ENCODE results near the gene WDPCP.

DNA sequence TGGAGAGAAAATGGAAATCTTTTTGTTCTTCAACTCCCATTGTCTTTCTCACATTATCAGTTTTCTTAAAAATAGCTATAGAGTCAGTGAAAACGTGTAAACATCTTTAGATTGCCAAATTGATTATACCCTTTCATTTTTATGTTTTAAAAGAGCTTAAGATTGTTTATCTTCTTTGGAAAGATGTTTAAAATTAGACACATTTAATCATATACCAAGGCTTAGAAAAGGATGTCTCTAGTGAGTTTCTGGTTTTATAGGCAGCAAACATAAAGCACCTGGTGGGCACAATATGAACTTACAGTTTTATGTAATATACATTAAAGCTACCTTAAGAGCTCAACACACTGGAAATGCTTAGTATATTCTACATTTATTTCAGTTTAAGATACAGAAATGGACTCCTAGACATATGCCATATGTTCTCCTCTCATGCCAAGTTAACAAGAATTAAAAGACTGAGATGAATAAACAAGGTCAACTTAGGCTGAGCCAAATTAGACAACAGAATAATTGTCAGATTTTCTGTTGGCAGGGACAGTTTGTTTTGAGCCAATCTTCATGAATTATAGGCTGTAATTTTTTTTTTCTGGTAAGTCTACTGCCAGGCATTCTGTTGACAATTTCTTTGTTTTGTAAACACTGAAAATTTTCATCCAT, 425.0 kb downstream of the WDPCP start:
- TF ChIP-seq NBN (IDR thresholded peaks at IDR 0.05) (no peak), RFX5 (IDR thresholded peaks at IDR 0.05; ENCODE audit: low read depth, low read length) (no peak), POLR2A (IDR thresholded peaks at IDR 0.05; ENCODE audit: low read depth, low read length) (no peak), CHD2 (IDR thresholded peaks at IDR 0.05; ENCODE audit: borderline replicate concordance, low read depth, low read length) (no peak), CHD1 (IDR thresholded peaks at IDR 0.05; ENCODE audit: low read depth, low read length) (no peak), JUNB (IDR thresholded peaks at IDR 0.05) (no peak), MYB (IDR thresholded peaks at IDR 0.05; ENCODE audit: borderline replicate concordance, low read depth, low read length) (no peak)
- TF ChIP-seq, protein P1, sequence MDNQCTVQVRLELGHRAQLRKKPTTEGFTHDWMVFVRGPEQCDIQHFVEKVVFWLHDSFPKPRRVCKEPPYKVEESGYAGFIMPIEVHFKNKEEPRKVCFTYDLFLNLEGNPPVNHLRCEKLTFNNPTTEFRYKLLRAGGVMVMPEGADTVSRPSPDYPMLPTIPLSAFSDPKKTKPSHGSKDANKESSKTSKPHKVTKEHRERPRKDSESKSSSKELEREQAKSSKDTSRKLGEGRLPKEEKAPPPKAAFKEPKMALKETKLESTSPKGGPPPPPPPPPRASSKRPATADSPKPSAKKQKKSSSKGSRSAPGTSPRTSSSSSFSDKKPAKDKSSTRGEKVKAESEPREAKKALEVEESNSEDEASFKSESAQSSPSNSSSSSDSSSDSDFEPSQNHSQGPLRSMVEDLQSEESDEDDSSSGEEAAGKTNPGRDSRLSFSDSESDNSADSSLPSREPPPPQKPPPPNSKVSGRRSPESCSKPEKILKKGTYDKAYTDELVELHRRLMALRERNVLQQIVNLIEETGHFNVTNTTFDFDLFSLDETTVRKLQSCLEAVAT (IDR thresholded peaks at IDR 0.05): no peak
- TF ChIP-seq, protein P2, sequence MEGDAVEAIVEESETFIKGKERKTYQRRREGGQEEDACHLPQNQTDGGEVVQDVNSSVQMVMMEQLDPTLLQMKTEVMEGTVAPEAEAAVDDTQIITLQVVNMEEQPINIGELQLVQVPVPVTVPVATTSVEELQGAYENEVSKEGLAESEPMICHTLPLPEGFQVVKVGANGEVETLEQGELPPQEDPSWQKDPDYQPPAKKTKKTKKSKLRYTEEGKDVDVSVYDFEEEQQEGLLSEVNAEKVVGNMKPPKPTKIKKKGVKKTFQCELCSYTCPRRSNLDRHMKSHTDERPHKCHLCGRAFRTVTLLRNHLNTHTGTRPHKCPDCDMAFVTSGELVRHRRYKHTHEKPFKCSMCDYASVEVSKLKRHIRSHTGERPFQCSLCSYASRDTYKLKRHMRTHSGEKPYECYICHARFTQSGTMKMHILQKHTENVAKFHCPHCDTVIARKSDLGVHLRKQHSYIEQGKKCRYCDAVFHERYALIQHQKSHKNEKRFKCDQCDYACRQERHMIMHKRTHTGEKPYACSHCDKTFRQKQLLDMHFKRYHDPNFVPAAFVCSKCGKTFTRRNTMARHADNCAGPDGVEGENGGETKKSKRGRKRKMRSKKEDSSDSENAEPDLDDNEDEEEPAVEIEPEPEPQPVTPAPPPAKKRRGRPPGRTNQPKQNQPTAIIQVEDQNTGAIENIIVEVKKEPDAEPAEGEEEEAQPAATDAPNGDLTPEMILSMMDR (IDR thresholded peaks at IDR 0.05 in 2 of 3, conservative IDR thresholded peaks at IDR 0.05 in 1 of 3; ENCODE audit: control insufficient read depth in 2 of 3, extremely low read depth in 1 of 3, insufficient read depth in 1 of 3, low read depth in 3 of 3, low read length in 3 of 3): no peak
- TF ChIP-seq, protein P3, sequence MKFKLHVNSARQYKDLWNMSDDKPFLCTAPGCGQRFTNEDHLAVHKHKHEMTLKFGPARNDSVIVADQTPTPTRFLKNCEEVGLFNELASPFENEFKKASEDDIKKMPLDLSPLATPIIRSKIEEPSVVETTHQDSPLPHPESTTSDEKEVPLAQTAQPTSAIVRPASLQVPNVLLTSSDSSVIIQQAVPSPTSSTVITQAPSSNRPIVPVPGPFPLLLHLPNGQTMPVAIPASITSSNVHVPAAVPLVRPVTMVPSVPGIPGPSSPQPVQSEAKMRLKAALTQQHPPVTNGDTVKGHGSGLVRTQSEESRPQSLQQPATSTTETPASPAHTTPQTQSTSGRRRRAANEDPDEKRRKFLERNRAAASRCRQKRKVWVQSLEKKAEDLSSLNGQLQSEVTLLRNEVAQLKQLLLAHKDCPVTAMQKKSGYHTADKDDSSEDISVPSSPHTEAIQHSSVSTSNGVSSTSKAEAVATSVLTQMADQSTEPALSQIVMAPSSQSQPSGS (IDR thresholded peaks at IDR 0.05; ENCODE audit: low read length): no peak
- TF ChIP-seq, protein P4, sequence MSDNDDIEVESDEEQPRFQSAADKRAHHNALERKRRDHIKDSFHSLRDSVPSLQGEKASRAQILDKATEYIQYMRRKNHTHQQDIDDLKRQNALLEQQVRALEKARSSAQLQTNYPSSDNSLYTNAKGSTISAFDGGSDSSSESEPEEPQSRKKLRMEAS (IDR thresholded peaks at IDR 0.05; ENCODE audit: low read depth, low read length): no peak
- TF ChIP-seq, protein P5, sequence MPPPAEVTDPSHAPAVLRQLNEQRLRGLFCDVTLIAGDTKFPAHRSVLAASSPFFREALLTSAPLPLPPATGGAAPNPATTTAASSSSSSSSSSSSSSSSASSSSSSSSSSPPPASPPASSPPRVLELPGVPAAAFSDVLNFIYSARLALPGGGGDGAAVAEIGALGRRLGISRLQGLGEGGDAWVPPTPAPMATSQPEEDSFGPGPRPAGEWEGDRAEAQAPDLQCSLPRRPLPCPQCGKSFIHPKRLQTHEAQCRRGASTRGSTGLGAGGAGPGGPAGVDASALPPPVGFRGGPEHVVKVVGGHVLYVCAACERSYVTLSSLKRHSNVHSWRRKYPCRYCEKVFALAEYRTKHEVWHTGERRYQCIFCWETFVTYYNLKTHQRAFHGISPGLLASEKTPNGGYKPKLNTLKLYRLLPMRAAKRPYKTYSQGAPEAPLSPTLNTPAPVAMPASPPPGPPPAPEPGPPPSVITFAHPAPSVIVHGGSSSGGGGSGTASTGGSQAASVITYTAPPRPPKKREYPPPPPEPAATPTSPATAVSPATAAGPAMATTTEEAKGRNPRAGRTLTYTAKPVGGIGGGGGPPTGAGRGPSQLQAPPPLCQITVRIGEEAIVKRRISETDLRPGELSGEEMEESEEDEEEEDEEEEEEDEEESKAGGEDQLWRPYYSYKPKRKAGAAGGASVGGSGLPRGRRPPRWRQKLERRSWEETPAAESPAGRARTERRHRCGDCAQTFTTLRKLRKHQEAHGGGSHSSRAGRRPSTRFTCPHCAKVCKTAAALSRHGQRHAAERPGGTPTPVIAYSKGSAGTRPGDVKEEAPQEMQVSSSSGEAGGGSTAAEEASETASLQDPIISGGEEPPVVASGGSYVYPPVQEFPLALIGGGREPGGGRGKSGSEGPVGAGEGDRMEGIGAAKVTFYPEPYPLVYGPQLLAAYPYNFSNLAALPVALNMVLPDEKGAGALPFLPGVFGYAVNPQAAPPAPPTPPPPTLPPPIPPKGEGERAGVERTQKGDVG (CRISPR knock-in tag; IDR thresholded peaks at IDR 0.05): no peak
- TF ChIP-seq, protein P6, sequence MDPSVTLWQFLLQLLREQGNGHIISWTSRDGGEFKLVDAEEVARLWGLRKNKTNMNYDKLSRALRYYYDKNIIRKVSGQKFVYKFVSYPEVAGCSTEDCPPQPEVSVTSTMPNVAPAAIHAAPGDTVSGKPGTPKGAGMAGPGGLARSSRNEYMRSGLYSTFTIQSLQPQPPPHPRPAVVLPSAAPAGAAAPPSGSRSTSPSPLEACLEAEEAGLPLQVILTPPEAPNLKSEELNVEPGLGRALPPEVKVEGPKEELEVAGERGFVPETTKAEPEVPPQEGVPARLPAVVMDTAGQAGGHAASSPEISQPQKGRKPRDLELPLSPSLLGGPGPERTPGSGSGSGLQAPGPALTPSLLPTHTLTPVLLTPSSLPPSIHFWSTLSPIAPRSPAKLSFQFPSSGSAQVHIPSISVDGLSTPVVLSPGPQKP (IDR thresholded peaks at IDR 0.05; ENCODE audit: low read depth, low read length): no peak
